Fibroblast of skin of abdomen (primary cell): ENCODE measurements around the gene TMBIM1.

Experiments used
- DNase-seq: peaks from one replicate; pipeline ENCODE4 v3.0.0-alpha.2; 2013

Gene TMBIM1

DNA sequence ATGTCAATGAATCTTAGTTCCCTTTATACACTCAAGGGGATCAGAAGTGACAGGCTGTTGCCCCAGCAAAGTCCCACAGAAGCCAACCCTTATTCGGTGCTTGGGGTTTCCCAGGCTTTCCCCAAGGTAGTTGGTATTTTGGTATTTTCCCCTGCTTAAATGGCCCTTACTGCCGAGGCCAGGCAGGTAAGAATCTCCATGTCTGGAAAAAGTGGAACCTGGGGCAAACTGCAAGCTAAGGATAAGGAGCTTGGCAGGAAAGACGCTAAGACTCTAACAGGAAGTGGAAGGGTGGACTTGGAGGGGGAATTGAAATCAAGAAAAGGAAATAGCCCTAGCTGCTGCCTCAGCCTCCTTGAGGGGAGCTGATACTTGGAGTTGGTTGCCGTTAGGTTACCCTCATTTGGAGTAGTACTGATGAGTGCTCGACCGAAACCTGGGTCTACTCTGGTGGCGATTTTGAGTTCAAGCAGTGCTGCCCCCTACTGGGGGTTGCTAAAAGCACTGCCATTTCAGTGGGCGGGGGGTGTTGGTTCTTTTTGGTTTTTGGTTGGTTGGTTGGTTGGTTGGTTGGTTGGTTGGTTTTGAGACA lies 34.8 kb downstream of the TMBIM1 start:
- DNase-seq: no peak

DNA sequence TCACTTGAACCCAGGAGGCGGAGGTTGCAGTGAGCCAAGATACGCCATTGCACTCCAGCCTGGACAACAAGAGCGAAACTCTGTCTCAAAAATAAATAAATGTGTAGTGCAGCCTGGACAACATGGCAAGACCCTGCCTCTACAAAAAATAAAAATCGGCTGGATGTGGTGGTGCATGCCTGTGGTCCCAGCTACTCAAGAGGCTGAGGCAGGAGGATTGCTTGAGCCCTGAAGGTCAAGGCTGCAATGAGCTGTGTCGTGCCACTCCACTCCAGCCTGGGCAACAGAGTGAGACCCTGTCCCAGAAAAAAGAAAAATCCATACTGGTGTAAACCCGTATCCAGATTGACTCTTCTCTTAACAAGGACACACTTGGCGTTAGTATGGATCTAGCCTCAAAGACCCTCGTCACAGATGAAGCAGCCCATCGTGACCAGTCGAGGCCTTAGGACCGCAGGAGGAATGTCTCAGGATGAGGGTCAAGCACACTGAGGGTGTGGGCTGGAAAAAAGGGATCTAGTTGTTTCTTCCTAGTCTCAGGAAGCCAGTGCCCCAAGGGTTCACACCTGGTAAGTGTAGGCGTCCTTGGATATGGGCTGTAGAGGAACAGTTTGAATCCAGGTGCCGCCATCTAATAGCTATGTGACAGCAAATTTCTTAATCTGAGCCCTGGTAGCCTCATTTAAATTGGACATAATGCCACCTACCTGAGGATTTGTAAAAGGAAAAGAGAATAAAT lies 35.5 kb downstream of the TMBIM1 start:
- DNase-seq: no peak

DNA sequence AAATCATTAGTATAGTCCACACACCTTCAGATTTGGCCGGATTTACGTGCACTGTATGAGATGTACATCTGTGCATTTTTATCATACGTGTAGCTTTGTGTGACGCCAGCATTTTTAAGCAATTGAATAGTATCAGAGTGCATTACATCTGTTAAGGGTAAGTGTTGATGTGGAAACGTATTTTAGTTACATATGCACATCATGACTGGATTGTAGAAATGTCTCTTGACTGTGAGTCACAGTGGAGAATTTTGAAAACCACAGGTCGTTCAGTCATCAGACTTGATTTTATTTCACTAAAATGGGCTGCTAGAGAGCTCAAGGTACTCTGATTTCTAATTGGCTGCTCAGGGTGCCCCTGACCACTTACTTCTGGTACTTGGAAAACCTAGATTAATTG lies 36.9 kb downstream of the TMBIM1 start:
- DNase-seq: peak; percentile 62

DNA sequence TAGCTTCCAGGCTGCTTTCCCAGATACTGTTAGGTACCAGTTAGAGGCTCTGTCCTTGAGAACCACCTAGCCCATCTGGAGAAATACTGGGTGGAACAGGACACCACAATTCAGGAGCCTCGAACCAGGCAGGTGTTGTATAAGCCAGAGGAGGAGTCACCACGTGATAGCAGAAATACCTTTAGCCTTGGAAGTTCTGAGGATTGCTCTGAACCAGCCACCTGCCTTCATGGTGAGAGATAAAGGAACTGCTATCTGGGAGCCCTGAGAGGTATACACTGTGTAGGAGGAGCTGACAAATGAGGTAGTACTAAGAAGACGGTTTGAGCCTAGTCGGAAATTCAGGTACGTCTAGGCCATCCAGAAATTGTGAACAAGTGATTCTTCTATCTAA lies 39.1 kb downstream of the TMBIM1 start:
- no peak for DNase-seq

DNA sequence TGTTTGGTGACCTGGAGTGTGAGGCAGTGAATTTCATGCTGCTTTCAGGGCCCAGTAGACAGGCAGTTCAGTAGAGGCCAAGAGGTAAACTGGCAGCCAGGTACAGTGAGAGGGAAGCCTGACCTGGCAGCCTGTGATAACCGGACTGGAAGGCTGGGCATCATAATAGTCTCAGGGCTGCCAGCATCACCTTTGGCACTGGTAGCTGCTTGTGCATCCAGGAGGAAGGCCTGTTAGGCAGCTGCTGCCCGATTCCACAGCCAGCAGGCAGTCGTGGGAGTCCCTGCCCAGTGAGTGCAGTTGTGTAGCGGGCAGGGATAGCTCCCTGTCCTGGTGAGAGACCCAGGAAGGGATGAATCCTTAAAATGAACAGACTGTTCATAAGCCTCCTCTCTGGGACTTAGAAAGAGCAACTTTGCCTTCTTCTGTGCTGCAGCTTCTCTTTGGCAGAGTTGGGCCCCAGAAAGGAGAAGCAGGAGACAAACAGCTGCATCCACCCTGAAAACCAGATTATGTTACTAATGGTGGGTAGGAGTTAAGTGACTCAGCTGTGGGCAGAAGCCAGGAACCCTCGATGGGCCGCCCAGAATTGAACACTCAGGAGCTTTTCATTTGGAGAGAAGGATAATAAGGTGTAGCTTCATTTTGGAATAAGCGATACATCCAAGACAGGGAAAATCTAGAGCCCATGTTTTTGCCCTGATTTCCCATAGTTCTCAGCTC lies 39.6 kb downstream of the TMBIM1 start:
- DNase-seq: no peak

DNA sequence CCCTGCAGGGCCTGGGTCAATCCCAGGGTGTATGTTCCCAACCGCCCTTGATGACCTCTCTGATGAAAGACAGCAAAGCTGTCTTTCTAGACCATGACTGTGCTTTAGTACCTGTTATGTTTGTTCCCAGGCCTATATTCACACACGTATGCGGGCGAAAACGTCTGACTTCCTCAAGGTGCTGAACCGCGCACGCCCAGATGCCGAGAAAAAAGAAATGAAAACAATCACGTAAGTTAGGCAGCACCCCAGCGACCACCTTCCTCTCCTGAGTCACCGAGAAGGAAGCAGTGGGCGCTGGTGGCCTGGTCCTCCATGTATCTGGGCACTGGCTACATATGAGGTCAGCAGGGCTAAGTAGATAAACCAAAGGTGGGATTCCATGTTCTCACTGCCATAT lies 42.6 kb downstream of the TMBIM1 start:
- DNase-seq: no peak

DNA sequence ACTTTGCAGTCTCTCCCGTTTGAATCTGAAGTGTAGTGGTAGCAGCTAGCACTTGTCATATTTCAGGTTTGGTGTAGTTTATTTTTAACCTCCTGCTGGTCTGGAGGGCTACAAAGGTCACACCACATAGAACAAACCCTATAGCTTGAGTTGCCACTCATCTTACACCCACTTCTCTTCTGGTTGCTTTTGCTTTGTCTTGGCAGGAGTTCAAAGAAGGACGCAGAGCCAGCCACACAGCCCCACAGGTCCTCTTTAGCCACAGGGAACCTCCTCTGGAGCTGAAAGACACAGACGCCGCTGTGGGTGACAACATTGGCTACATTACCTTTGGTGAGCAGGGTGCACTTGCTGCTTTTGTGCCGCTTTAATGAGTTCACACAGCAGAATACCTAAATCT lies 47.1 kb downstream of the TMBIM1 start:
- no peak for DNase-seq

DNA sequence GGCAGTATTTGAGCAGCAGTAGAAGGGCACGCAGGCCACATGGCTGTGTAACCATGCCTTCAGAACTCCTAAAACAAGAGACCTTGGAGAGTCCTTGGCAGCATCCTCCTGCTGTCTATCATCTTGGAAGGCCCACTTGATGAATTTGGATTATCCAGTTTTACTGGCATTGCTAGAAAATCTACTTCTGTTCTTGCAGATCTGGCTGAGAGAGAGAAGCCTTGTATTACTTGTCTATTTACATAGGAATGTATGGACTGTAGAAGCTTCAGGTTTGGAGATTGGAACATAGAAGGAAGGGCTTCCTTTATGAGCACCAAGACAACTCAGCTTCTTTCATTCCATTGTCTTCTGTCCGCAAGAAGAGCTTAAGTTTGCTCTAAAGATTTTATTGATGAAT lies 47.6 kb downstream of the TMBIM1 start:
- no peak for DNase-seq

DNA sequence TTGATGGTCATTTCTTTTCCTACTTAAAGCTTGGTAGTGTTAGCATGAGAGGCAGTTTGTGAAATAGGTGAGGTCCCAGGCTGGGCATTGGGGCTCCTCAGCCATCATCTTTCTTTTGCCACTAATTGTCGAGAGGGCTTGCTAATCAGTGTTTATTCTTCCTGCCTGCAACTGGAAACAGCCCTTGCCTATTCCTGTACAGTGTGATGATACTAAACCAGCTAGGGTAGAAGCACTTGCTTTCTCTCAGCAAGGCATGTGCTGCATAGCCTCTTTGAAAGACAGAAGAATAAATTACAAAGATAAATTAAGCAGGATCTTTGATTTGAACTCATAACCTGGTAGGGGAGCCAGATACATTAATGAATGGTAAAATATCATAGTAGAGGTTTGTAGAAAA lies 48.1 kb downstream of the TMBIM1 start:
- DNase-seq: no peak

DNA sequence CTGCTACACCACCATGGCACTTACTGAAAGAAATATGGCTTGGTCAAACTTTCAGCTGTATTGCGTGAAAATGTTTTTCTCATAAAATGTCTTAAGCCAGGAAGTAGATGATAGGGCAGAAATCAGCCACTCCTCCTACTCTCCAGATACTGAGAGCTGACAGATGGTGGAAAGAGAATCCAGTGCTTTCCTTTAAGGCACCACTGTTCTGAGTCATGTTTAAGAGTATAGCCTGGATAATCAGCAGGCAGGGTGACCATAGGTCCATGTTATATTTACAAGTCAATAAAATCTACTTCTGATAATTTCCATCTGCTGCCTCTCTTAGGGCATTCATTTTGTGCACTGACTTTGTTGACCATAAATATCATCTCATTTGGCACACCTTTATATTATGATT lies 53.4 kb downstream of the TMBIM1 start:
- DNase-seq: no peak

DNA sequence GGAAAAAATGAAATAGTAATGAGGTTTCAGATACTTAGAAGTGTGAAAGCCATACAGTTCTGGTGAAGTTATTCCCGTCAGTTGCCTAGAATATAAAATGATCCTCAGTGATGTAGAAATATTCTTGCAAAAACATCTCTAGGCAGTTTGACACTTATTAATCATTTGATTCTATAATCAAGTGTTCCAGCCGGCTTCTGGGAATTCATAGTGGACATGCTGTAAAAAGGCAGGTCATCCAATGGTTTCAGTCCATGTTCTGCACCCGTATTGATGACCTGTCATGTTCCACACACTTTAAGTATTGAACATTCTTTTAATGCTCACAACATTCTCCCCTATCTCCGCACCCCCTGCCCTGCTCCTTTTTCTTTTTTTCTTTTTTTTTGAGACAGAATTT lies 55.5 kb downstream of the TMBIM1 start:
- DNase-seq: no peak

DNA sequence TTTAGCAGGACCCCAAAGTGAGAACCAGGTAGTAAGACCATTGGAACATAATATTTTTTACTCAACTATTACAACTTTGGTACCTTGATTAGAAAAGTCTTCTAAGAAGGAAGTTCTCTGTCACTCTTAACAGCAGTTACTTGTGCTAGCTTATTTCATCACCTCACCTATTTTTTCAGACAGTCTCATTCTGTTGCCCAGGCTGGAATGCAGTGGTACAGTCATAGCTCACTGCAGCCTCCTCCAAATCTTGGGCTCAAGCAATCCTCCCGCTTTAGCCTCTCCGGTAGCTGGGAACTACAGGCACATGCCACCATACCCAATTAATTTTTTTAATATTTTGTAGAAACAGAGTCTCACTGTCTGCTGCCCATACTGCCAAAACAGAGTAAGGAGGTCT lies 57.3 kb downstream of the TMBIM1 start:
- DNase-seq: no peak

DNA sequence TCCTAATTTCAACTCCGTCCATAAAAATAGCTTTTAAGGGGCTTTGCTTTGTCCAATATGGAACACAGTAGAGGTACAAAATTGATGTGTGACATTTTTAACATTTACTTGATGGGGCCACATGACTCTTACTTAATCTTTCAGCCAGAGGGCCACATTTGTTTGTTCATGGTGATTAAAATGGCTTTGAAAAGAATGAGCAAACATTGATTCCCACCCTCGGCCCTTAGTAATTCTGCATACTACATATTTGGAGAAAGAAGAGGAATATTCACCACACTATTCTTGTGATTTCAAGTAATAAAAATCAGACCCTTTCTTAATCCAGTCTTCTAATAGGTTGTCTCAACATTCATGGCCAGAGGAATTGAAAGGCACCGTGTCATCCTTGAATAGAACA lies 57.8 kb downstream of the TMBIM1 start:
- no peak for DNase-seq

DNA sequence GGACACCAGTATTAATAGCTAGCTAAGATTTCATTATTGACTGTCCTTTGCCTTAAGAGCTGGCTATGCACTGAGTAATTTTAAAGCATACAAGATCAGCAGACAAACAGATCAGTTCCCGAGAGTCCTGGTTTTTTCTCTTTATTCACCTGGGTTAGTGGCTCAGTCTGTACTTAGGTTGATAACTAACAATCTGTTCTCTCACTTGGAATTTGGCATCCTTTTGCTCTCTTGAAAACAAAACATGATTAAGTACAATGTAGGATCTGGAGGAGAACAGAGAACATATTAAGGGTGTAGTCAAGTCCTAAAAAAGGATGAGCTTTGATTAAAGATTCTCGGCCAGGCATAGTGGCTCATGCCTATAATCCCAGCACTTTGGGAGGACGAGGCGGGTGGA lies 58.8 kb downstream of the TMBIM1 start:
- DNase-seq: no peak

DNA sequence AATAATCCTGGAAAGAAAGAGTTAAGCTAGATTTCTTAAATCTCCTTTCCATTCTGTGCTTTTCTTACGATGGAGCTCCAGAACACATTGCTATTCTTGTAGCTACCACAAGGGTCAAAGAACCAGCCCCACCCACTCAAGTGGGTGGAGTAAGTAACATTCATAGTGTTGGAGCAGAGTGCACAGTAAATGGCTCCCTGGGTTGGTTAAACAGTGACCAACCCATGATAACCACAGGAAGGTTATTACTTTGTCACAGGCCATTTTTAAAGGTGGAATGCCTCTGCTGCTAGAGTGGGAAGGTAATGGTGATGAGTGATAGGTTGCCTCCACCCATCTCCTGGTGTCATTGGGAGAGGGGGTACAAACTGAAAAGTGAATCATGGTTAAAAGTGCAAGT lies 61.4 kb downstream of the TMBIM1 start:
- no peak for DNase-seq

DNA sequence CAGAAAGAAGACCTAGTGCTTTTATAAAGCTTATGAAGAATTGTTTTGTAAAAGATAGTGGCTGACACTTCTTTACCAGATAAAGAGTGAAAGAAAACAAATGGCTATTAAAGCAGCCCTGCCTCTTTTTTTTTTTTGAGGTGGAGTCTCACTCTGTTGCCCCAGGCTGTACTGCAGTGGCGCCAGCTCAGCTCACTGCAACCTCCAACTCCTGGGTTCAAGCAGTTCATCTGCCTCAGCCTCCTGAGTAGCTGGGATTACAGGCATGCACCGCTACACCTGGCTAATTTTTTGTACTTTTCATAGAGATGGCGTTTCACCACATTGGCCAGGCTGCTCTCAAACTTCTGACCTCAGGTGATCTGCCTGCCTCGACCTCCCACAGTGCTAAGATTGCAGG lies 62.5 kb downstream of the TMBIM1 start:
- DNase-seq: peak; percentile 31

DNA sequence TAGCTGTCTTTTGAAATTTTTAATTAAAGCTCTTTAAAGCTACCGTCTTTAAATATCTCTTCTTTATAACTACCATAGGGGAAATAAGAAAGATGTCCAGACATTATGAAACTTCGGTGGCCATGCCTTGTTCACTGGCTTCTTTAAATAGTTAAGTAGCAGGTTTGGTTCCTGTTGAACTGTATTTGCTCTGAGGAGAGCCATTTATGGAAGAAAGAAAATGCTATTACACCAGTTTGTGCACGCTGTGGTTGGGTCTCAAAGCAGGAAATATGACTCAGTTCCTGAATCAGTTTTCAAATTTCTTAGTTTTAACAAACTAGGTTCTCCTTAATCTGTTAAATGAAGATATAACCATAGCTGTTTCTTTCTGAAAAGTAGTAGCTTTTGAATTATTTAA lies 63.1 kb downstream of the TMBIM1 start:
- peak; percentile 88 for DNase-seq

DNA sequence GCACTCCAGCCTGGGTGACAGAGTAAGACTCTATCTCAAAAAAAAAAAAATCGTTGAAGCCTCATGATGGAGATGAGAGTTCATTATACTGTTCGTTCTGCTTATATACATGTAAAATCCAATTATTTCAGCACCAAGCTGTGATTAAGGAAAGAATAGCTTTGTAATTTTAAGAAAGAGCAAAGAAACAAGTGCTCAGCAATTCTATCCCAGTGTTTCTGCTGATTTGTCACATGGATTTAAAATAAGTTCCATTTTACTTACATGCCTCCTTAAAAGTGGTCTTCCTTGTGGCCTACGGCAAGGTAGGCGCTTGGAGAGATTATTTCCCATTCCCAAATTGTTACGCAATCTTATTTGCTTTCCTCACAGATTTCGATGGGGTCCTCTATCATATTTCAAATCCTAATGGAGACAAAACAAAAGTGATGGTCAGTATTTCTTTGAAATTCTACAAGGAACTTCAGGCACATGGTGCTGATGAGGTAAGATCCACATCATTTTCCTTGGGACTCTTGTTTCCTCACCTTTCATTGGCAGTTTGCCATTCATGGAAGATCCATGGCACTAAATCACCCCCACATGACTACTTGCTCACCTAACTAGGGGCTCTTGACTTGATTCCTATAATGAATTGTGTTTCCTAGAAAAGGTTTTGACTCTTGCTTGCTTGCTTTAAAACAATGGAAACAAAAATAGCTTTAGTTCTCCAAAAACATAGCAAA lies 63.8 kb downstream of the TMBIM1 start:
- DNase-seq: no peak

DNA sequence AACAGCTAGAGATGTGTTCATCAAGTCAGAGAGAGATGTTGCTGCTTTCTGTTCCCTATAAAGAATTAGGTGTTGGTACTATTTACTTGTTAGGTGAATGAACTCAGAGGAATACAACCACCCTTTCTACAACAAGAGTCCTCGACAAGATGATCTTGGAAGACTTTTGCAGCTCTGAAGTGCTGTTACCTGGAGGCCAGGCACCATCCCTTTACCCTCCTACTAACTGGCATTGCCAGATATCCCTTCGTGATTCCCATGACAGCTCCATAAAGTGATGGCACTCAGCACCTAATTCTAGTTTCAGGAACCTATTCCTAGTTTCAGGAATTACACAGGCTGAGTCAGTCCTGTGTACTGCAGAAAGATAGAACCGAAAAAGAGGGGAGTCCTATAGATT lies 65.4 kb downstream of the TMBIM1 start:
- no peak for DNase-seq
